ENCODE results near the gene GALNT15. TPM values are rescaled to one million over a fixed set of nuclear protein-coding genes. Genes with fewer than 3 reads are reported as not detected.

Gene GALNT15
- polyA plus RNA-seq, 1 experiment = 5.4 TPM

GRCh38 chr3:16199769-16200168 lies 25.3 kb downstream of the GALNT15 start:
- no peak for DNase-seq (ENCODE audit: low read depth)
- TF ChIP-seq CTCF (IDR thresholded peaks at IDR 0.05; ENCODE audit: insufficient read depth, low read depth, low read length) = no peak
- POLR2A ChIA-PET = no interaction called here
- Histone ChIP-seq H3K36me3 (ENCODE audit: control insufficient read depth, insufficient read depth, low read length) (no peaks in the 10 kb centered on the region), H3K4me3 (ENCODE audit: low read depth, low read length) (no peak overlapping the region), H3K27me3 (ENCODE audit: control insufficient read depth, insufficient read depth, low read length) (no peaks in the 10 kb centered on the region)
- CTCF ChIA-PET = no interaction called here

GRCh38 chr3:16200411-16200810 lies 25.9 kb downstream of the GALNT15 start:
- DNase-seq (ENCODE audit: low read depth) = no peak
- ChIA-PET POLR2A (no interaction called here), CTCF (no interaction called here)
- Histone ChIP-seq H3K36me3 (ENCODE audit: control insufficient read depth, insufficient read depth, low read length) (no peaks in the 10 kb centered on the region), H3K27me3 (ENCODE audit: control insufficient read depth, insufficient read depth, low read length) (no peaks in the 10 kb centered on the region), H3K4me3 (ENCODE audit: low read depth, low read length) (no peak overlapping the region)
- TF ChIP-seq CTCF (IDR thresholded peaks at IDR 0.05; ENCODE audit: insufficient read depth, low read depth, low read length) = no peak

GRCh38 chr3:16203031-16203430 lies 28.6 kb downstream of the GALNT15 start:
- Histone ChIP-seq H3K27me3 (ENCODE audit: control insufficient read depth, insufficient read depth, low read length) (no peaks in the 10 kb centered on the region), H3K36me3 (ENCODE audit: control insufficient read depth, insufficient read depth, low read length) (no peaks in the 10 kb centered on the region), H3K4me3 (ENCODE audit: low read depth, low read length) (no peak overlapping the region)
- POLR2A ChIA-PET = interaction anchor here (0.5 kb wide), 1 partner anchor 13 kb away, joined by 4 read pairs; no protein-coding TSS in a partner anchor
- CTCF ChIA-PET = interaction anchor here (0.9 to 1.8 kb wide), 4 partner anchors 12 to 143 kb away, joined by 3 to 5 read pairs (median 4); no protein-coding TSS in a partner anchor
- peak; percentile 53 for DNase-seq (ENCODE audit: low read depth)
- TF ChIP-seq CTCF (IDR thresholded peaks at IDR 0.05; ENCODE audit: insufficient read depth, low read depth, low read length) = no peak

GRCh38 chr3:16203671-16204629 lies 29.5 kb downstream of the GALNT15 start:
- TF ChIP-seq CTCF (IDR thresholded peaks at IDR 0.05; ENCODE audit: insufficient read depth, low read depth, low read length) = no peak
- no peaks in the 10 kb centered on the region for H3K36me3 ChIP-seq (ENCODE audit: control insufficient read depth, insufficient read depth, low read length)
- POLR2A ChIA-PET = interaction anchor here (0.6 kb wide), 1 partner anchor 106 kb away, joined by 3 read pairs; no protein-coding TSS in a partner anchor

GRCh38 chr3:16204751-16205150 lies 30.3 kb downstream of the GALNT15 start:
- H3K4me3 ChIP-seq (ENCODE audit: low read depth, low read length) = no peak overlapping the region
- no peak for DNase-seq (ENCODE audit: low read depth)
- CTCF ChIA-PET = interaction anchor here (2.1 kb wide), 1 partner anchor 44 kb away, joined by 4 read pairs; no protein-coding TSS in a partner anchor
- POLR2A ChIA-PET = no interaction called here
- no peaks in the 10 kb centered on the region for H3K36me3 ChIP-seq (ENCODE audit: control insufficient read depth, insufficient read depth, low read length)
- no peak for TF ChIP-seq CTCF (IDR thresholded peaks at IDR 0.05; ENCODE audit: insufficient read depth, low read depth, low read length)
- no peaks in the 10 kb centered on the region for H3K27me3 ChIP-seq (ENCODE audit: control insufficient read depth, insufficient read depth, low read length)

More at GRCh38 chr3:16203671-16204629, 29.5 kb downstream of the GALNT15 start:
- no peaks in the 10 kb centered on the region for H3K27me3 ChIP-seq (ENCODE audit: control insufficient read depth, insufficient read depth, low read length)
- DNase-seq (ENCODE audit: low read depth) = no peak
- no peak overlapping the region for H3K4me3 ChIP-seq (ENCODE audit: low read depth, low read length)
- CTCF ChIA-PET = interaction anchor here (0.9 to 2.1 kb wide), 5 partner anchors 13 to 144 kb away, joined by 3 to 4 read pairs (median 3); no protein-coding TSS in a partner anchor

Data from BJ (cell line).